ENCODE measurements around the gene TENM4. TPM values are rescaled to one million over a fixed set of nuclear protein-coding genes. Genes with fewer than 3 reads are reported as not detected.

TENM4 gene
- polyA plus RNA-seq, 1 donor = 9.0 TPM

DNA sequence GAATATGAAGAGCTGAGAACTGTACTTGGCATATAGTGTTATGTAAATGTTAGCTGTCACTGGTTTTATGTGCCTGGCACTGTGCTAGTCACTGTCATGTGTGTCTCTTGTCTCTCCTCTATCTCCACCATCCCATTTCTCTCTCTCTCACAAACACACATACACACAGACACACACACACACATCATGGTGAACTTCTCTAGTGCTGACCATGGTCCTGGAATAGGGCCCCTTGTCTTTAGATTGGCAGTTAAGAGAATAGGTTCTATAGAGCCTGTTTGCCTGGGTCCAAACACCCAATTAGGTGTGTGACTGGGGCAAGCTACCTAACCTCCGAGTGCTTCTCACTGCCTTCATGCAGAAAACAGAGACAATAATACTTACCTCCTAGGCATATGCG is 756.5 kb downstream of the TENM4 start:
- no peak for DNase-seq

- no peak for DNase-seq
Measured at GRCh38 chr11:78683774-78684173, 757.1 kb downstream of the TENM4 start.

DNA sequence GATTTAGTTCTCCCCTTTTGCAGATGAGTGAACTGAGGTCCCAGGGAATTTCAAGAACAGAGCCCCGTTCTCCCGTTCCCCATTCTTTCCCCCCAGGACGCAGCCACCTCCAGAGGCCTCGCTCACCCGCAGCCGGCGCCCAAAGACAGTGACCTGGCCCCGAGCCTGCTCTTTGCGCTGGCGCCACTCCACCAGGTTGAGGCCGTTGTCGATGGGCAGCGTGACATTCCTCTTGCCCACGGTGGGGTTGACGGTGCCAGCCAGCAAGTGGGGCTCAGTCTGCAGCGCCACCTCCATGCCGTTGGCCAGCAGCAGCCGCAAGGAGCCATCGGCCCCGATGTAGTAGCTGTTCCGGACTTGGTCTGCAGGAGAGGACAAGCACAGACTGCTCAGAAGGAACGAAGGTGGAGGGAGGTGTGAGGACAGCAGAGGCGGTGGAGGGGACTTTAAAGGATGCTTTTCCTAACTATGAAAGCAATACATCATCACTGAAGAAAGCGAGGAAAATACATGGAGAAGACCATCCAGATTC is 764.7 kb downstream of the TENM4 start:
- no peak for DNase-seq

DNA sequence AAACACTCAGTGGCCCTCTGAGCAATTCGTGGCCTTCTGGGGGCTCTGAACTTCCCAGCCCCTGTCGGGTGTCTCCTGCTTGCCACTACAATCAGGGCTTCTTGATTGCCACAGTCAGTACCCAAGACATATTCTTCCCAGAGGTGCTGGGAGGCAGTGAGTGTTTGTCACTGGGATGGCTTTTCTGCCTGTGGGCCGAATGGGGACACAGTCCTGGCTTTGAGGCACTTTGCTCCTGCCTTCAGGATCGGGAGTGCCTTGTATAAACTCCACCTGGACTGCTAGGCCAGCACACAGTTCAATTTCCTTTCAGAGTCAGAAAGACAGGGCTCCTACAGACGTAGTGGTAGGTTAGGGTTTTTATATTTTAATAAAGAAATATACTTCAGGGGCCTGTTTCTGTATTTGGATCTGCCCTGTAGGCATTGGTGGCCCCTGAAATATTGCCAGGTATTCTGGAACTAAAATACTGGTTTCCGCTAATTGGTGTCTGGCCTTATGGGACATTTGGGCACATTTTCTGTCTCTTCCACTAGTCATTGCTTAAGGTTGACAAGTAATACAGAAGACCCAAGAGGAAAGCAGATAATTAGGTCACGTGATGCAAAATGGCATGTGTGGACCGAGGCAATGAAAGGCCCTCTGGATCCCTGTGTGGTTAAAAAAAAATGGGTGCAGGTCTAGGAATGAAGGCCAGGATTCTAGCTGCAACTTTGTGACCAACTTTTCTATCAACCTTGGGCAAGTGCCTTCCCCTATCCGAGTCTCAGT is 767.8 kb downstream of the TENM4 start:
- no peak for DNase-seq

GRCh38 chr11:78669249-78669648 is 771.6 kb downstream of the TENM4 start:
- no peak for DNase-seq

DNA sequence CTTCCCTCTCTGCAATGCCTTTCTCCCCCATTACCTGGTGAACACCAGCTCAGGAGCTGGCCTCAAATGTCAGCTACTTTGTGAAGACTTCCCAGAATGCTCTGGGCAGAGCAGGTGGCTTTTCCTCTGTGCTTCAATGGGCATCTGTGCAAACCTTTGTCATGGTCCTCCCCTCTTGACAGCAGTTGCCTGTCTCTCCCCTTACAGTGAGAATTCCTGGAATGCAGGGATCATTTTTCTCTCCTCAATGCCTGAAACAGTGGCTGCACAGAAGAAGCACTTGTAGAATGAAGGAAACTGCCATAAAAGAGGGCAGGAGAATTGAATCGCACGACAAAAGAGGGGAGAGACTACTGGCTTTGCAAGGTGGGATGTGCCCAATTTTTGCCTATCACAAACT is 773.4 kb downstream of the TENM4 start:
- DNase-seq = no peak

DNA sequence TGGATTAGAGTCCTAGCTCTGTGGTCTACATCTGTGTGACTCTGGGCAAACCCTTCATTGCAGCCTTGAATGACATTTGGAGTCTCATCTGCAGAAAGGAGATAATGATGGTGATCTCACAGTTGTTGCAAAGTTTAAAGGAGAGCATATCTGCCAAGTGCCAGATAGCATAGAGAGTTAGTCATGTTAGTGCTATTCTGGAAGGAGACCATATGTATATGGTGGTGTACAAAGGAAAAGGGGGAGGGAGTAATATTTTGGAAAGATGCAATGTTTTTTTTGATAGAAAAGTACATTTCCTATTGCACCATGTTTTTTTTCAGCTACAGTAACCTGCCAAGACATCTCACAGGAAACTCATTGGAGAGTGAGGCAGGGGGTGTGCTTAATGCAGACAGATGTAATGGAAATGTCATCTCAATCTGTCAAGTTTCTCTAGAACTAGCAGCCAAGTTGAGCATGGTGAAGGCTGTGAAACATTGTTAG is 774.1 kb downstream of the TENM4 start:
- DNase-seq = no peak

- no peak for DNase-seq
Measured at GRCh38 chr11:78664636-78665035, 776.2 kb downstream of the TENM4 start.

DNA sequence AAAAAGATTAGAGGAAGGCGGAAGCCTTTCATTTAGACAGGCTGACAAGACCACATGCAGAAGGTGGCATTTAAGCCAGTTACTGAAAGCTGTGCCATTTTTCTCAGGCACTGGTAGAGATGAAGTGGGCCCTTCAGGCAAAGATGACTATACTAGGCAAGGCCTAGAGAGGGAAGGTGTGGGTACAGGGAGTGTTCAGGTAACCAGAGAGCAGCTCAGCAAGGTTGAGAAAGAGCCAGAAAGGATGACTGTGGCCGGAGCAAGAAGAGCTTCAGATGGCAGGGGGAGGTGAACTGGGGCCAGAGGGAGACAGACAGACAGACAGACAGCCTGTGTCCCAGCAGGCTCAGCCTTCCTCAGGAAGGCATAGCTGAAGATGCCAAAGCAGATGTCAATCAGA is 778.0 kb downstream of the TENM4 start:
- no peak for DNase-seq

DNA sequence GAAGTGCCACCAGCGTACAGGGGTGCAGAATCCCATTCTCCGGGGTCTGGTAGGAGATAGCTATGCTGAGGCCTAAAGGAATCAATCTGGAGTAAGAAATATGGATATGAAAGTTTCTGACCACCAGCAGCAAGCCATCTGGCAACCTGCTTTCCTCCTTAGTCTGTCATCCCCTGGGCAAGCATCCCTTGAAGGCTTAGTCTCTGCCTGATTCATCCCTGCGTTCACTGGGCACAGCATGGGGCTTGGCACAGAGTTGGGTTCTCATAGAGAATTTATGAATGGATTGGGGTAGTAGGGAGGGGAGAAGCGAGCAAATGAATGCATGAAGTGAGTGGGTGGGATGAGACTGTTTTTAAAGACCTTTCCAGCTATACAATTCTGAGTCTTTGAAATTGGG is 780.4 kb downstream of the TENM4 start:
- no peak for DNase-seq

GRCh38 chr11:78659326-78660270 is 781.2 kb downstream of the TENM4 start:
- DNase-seq = no peak

GRCh38 chr11:78657968-78658839 is 782.6 kb downstream of the TENM4 start:
- DNase-seq = no peak

- no peak for DNase-seq
Measured at GRCh38 chr11:78657441-78657840, 783.4 kb downstream of the TENM4 start.

DNA sequence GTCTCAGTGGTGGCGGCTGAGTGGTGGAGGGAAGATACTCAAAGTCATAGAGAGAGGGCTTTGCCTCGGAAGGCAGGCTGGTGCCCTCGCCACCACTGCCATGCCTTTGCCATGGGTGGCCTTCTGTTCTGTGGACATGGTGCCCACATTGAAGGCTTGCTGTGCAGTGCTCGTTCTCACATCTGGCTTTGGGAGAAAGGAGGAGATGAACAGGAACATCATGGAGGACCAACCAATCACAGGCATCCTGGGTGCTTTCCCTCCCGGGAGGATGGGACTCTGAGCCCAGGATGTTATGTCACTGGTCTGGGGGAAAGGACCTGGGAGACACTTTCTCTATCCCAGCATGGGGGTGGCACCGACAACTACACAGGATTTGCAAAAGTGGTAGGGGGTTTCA is 783.8 kb downstream of the TENM4 start:
- no peak for DNase-seq

DNA sequence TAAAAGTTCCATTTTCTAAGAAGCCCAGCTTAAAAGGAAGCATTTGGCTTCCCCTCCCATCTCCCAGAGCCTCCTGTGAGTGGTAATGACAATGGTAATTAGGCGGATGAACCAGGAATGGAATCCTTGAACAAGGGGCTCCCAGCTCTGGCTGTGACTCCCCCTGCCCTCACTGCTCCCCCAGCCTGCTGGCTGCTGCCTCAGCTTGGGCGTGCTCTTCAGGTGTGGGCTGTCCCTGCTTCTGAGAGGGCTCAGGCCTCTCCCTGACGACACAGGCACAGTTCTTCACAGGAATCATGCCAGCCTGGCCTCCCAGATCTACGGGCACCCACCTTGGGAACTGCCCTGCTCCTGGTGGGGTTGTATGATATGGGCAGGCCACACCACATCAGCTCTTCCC is 784.5 kb downstream of the TENM4 start:
- no peak for DNase-seq

- no peak for DNase-seq
Measured at GRCh38 chr11:78655561-78655960, 785.3 kb downstream of the TENM4 start.

GRCh38 chr11:78654866-78655265 is 786.0 kb downstream of the TENM4 start:
- DNase-seq = no peak

DNA sequence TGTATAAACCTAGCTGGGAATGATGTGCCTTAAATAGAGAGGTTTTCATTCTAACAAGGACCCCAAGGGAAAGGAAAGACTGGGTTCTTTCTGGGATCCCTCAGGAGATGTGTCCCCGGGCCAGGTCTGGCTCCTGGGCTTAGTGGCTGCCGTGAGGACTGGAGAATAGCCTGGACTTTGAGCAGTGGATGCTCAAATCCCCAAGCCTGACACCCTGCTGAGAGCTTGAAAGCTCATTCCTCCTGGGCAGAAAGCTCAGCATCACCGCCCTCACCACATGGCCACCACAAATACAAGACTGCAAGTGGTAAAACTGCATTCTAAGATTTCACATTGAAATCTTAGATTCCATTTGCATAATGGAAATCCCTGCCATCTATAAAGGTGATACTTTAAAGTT is 786.8 kb downstream of the TENM4 start:
- DNase-seq = no peak

DNA sequence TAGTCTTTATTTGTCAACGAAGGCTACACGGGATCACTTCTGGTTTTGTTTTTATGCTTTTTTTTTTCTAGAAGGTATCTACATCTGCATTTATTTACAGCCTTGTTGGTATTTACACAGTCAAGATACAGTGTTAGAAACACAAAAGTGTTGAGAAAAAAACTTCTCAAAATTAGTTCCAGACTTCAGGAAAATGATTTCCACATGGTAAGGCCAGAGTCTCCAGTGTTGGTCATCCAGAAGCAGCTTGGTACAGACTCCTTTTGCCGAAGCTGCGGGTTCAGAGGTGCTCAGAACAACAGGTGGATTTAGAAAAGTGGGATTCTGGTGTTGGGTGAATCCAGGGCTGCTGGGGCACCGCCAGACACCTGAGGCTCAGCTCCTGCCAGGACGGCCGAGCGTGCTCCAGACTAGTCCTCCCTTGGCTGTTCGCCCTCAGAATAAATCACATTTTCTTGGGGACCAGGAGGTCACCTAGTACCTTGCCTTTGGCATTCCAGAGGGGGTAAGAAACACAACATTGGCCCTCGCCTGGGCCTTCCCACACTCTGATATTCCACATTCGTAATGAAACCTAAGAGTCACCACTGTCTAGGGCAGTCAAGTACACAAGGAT is 787.4 kb downstream of the TENM4 start:
- DNase-seq = no peak

DNA sequence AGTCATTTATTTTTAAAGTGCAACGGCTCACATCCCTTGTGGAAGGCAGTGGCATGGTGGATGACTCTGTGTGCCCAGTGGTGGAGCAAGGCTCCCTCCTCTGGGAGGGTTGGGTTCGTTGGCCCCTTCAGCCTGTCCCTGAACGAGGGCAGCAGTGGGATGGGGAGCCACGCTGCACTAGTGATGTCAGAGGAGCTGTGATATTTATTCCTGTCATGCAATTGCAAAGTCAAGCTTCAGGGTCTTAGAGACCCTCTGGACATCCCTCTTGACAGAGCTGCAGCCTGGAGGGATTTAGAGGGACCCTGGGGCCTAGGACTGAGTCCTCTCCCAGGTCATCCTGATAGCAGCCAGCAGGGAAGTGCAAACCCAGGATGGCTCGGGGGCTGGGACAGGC is 788.0 kb downstream of the TENM4 start:
- DNase-seq = no peak

- no peak for DNase-seq
Measured at GRCh38 chr11:78651923-78652842, 788.6 kb downstream of the TENM4 start.
